Ramos (cell line): Measurements from ENCODE around the gene TTPAL.

Source experiments
- in situ Hi-C: fragments of 300-500 bp; cut with MboI; formaldehyde crosslinking; loops from one replicate; pipeline ENCODE4 v1.14.3; 2022; ENCODE audit warnings: low sequenced_read_pairs; ENCODE audit not compliant: unreplicated experiment

TTPAL gene

DNA sequence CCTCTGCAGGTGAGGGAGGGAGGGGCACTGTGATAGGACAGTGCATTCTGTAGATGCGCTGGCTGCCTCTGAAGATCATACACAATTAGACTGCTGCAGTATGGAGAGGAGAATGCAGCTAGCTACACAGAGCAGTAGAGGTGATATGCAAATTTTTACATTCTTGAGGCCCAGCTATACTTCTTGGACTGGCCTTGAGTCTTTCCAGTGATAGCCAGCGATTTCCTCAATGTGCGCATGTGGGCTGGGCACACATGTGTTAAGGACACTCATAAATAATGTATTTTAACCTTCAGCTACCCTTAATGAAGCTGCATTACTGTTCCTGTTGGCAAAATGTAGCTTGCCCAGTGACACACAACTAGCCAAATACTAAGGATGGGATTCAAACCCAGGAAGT, 19.0 kb downstream of the TTPAL start:
- in situ Hi-C loops: no loop called here

- in situ Hi-C loops: no loop called here
Measured at GRCh38 chr20:44495257-44495656, 19.6 kb downstream of the TTPAL start.

DNA sequence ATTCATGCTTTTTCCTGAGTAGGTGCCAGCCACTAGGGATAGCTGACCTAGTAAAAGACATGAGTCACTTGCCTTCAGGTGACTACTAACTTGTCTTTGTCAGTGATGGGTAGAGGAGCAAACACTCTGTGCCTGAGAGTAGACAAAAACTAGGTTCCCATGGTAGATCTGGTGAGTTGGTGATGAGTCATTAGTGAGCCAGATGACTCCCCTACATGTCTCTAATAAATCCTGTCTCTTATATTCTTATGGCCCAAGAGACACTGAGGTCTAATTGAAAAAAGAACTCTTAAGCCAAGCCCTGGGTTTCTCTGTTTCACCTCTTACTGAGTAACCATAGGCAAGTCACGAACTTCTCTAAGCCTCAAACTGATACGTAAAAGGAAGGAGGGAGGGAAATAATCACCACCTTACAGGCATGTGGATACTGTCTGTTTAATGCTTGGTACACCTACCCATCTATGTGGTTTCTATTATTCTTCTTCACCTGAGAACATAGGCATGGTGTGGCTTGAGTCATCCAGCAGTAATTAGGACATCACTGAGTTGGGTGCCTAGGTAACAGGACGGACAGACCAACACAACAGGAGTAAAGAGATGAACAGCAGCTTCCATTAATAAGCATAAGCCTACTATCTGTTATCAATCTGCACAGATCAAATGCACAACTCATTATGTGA, 20.3 kb downstream of the TTPAL start:
- in situ Hi-C loops: no loop called here

DNA sequence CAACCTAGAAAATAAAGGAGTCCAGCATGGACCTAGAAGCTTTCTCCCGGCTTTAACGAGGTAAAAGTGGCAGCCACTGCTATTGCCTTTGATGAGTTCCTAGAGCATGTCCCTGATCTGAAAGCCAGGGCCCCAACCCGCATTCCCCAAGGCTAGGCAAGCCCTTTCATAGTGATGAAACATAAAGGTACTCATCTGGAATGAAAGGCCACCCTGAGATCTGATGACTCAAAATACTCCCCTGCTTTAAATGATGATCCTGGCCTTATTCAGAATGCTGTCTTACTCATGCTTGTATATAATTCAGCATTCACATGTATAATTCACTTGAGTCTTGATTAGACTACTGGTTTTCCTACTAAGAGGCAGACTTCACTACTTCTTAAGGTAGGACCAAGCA, 21.3 kb downstream of the TTPAL start:
- in situ Hi-C loops: no loop called here

DNA sequence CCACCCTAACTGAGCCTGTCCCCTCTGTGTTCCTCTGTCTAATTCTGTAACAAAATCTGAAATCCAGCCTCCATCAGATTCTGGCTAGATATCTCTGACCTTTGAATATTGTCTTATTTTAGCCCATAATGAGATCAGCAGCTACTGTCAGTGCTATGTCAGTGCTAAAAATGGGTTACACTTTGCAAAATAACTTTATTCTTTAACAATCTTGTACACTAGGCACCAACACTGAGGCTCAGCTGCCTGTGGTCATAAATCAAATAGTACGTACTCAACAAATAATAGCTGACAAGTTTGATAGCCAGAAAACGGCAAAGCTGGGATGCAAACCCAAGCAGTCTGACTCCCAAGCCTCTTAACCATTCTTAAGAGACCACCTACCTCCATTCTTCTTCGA, 22.1 kb downstream of the TTPAL start:
- in situ Hi-C loops: no loop called here

DNA sequence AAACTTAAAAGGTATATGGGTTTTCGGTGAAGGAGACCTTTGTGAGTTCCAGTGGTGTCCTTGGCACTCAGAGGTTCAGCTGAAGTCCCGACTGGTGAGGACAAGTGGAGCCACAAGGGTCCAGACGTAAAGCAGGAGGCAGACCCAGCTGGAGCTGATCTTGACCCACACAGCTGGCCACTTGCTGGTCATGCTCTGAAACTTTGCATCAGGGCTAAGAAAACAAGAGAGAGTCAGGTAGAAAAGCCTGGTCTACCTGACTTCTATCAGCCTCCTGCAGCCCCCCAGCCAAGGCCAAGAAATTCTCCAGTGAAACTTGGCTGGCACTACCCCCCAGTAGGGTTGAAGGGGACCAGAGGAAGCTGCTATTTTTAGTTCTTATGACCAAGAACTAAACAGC, 24.5 kb downstream of the TTPAL start:
- in situ Hi-C loops: no loop called here

GRCh38 chr20:44501448-44501847, 25.8 kb downstream of the TTPAL start:
- in situ Hi-C loops: no loop called here

GRCh38 chr20:44502968-44503367, 27.3 kb downstream of the TTPAL start:
- in situ Hi-C loops: no loop called here

DNA sequence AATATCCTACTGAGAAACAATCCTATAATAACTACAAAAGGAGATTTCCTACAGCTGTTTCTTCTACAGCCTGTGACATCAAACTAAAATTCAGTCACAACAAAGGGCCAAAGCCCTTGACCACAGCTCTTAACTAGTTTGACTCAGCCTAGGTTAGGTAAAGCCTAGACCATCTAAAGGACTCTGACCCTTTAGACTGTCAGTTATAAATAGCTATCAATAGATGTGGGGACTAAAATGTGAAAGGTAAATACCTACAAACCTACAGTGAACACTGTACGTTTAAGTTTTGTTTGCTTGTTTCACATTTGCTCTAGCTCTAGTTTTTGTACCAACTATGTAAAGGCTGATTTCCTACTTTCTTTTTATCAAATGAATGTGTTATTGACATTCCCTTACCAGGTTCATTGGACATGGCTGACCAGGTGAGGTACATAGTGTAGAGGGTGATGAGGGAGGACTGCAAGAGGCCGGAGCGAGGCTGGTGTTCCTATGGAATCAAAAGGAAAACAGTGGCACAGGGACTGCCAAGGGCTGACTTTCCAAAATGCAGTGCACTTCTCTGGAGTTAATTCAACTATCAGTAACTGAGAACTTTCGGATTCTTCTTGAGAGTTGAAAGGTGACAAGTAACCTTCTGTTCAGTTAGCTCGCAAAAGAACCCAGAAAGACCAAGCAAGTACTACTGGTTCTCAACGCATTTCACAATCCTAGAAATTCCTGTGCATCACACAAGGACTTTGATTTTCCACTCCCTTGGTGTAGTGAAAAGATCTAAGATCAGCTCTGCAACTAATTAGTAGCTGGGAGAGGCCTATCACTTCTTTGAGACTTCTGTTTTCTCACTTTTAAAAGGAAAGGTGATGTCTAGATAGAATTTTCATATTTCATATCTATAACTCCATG, 29.0 kb downstream of the TTPAL start:
- in situ Hi-C loops: no loop called here

DNA sequence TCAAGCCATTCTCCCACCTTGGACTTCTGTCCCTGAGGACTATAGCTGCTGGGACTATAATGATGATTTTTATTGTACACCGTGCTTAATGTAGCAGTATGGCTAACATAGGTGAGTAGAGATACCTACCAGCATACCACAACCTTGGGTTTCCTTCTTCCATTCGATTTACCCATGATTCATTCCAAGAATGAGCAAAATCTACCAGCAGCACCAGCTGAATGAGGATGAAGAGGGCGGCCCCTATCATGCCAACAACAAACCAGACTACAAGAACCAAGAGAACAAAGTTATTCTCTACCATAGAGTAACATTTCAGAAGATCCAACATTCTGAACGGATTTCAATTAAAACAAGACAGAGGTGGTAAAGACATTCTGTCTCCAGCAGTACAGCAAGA, 34.1 kb downstream of the TTPAL start:
- in situ Hi-C loops: no loop called here

DNA sequence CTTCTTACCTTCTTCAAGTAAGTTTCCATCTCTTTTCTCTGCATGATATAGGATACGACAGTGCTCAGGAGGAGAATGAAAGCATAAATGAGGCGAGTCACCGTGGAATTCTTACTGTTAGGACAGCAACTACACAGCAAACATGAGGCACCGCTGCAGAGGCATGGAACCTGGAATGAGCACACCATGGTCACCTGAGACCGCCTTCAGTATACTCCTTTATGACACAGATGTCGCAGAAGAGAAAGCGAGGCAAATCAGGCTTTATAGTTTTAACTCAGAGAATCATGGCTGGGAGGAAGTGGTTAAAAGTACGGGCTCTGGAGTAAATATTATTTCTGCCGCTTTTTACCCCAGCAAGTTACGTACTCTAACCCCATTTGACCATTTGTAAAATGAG, 38.2 kb downstream of the TTPAL start:
- in situ Hi-C loops: no loop called here

DNA sequence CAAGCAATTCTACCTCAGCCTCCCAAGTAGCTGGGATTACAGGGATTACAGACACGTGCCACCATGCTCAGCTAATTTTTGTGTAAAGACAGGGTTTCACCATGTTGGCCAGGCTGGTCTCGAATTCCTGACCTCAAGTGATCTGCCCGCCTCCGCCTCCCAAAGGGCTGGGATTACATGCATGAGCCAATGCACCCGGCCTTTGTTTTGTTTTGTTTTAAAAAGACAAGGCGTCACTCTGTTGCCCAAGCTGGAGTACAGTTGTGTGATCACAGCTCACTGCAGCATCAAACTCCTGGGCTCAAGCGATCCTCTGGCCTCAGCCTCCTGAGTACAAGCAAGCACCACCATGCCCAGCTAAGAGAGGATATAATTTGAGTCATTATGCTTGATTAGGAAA, 40.8 kb downstream of the TTPAL start:
- in situ Hi-C loops: no loop called here

DNA sequence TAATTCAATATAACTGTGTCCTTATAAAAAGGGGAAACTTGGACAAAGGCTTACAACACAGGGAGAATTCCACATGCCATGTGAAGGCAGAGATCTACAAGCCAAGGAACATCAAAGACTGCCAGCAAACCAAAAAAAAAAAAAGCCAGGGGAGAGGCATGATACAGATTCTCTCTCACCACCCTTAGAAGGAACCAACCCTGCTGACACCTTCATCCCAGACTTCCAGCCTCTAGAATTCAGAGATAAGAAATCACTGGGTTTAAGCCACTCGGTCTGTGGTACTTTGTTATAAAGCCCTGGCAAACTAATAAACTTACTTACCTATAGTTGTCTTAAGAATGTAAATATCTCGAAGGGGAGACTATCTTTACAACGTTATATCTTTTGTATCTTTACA, 41.8 kb downstream of the TTPAL start:
- in situ Hi-C loops: no loop called here

DNA sequence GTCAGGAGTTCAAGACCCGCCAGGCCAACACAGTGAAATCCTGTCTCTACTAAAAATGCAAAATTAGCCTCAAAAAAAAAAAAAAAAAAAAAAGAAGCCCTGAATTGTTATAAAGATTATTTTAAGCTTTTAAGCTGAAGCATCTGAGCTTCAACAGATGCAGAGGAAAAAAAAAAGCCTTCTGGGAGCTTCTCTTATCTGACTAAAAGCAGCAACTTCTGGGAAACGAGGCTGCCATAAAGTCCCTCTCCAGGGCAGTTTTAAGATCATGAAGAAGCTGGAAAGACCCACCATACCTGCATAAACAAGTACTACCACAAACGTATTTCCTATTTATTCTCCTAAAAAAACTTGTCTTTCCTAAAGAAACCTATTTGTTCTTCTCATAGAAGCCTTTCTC, 42.6 kb downstream of the TTPAL start:
- in situ Hi-C loops: no loop called here

- in situ Hi-C loops: no loop called here
Measured at GRCh38 chr20:44520881-44521280, 45.2 kb downstream of the TTPAL start.

DNA sequence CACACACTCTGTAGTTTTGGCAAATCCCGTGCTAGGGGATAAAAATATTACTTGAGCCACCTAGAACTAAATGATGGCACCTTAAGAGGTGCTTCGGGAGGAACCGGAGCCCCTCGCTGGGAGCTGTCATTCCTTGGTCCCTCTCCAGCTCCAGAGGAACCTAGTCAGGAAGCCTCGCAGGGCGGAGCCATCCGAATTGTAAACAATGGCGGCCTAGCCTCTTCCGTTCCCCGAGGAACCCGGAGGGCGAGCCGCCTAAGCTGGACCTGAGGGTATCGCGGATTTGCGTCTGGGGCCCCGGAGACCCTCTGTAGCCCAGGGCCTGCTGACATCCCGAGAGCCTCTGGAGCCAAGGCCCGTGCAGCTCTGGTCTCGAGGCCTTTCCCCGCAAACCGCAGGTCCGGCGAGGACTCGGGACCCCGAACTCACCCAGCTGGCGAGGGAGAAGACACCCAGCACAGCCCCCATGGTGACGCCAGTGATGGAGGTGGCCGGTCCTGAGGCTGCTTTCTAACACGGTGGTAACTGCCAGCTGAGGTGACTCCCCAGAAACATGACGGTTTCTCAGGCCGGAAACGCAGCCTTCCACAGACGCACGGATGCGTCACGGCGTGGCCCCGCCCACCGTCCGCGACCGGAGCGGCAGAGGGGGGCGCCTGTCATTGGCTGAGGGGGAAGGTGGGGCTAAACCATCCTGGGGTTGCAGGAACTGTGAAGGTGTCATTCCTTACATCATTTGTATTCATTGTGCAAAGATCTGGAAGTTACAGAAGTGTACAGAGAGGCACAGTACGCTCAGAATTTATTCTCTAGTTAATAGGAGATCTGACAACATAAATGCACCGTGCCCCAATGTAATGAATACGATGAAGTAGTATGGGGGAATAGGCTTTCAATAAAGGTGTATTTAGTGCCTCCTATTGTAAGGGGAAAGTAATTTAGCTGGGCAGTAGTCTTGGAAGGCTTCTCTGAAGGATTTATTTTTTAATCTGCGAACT, 46.1 kb downstream of the TTPAL start, which contains the start of gene SERINC3:
SERINC3 (minus strand) TSS at position 587 of the 998 bp plus-strand sequence; CDS start at position 468, 119 bp downstream.
- in situ Hi-C loops: no loop called here

- in situ Hi-C loops: no loop called here
Measured at GRCh38 chr20:44522841-44523240, 47.2 kb downstream of the TTPAL start.

GRCh38 chr20:44523746-44524145, 48.1 kb downstream of the TTPAL start:
- in situ Hi-C loops: no loop called here

DNA sequence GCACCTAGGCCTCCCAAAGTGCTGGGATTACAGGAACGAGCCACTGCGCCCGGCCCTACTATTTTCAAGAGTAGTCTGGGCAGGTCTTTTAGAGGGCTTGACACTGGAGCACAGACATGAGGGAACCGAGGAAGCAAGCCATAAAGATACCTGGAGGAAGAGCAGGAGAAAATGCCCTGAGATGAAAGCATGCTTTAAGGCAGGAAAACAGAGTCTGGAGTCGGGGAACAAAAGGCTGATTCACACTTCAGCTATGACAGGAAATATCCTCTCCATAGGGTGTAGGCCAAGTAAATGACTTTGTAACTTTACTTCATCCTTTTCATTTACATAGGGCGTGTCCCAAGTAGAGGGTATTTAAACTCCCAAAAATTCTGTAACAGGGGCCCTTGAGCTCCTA, 50.5 kb downstream of the TTPAL start:
- in situ Hi-C loops: no loop called here

DNA sequence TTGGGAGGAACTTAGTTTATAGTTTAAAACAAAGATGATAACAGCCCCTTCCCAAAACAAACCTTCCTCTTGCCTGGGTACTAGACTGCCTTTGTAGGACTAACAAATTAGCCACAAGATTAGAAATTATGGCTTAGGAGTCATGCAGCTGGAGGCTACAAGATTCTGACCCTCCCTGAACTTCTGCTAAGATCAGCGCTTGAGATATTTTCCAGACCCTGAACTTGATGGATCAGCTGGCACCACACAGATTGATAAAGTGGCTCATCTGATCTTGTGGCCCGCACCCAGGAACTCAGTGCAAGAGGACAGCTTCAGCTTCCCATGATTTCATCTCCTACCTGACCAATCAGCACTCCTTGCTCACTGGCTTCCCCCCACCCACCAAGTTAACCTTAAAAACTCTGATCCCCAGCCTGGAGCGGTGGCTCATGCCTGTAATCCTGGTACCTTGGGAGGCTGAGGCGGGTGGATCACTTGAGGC, 52.1 kb downstream of the TTPAL start:
- in situ Hi-C loops: no loop called here
